MM.1S (cell line): ENCODE results near the gene ZFP90.

ENCODE experiments used
- CTCF ChIP-seq: fragments of 300-600 bp; sonication (generic); IDR thresholded peaks from 2 replicates; pipeline ENCODE4 v1.5.1; 2016; ENCODE audit warnings: antibody characterized with exemption, low read length, mixed read lengths
- EZH2 ChIP-seq: fragments of 300-600 bp; sonication (generic); optimal IDR thresholded peaks from 2 replicates; pipeline ENCODE3; 2017; ENCODE audit warnings: low read depth, mild to moderate bottlenecking, antibody characterized with exemption, low read length, mixed read lengths

GRCh38 chr16:68519225-68519745 is 19.8 kb upstream of the ZFP90 start:
- TF ChIP-seq CTCF (no peak), EZH2 (no peak)
